B cell (primary cell): ENCODE data around the gene AHNAK. TPM values are rescaled to one million over a fixed set of nuclear protein-coding genes. Genes with fewer than 3 reads are reported as not detected.

Source experiments
- ATAC-seq: fragments of 200-7000 bp; cut with Tn5 transposase; one replicate; pipeline ENCODE4 v1.10.0; 2021; ENCODE audit warnings: low read depth, mild to moderate bottlenecking, moderate number of reproducible peaks, moderate library complexity
- CTCF ChIA-PET: fragments of 350-600 bp; sonication (Branson Sonifier 250); formaldehyde crosslinking; loops from one replicate; lab custom pipeline; 2021; ENCODE audit warnings: antibody characterized with exemption, inconsistent platforms; lab: Charles Lee
- POLR2A ChIA-PET: fragments of 350-600 bp; sonication (Branson Sonifier 250); formaldehyde crosslinking; loops from one replicate; lab custom pipeline; 2021; ENCODE audit warnings: antibody characterized with exemption; lab: Charles Lee
- DNase-seq: peaks from one replicate; pipeline ENCODE4 v3.0.0; 2013
- H2AFZ ChIP-seq: 2 replicates; pipeline ENCODE4 v1.6.1; 2012; ENCODE audit warnings: mild to moderate bottlenecking, low read depth, low read length; ENCODE audit not compliant: insufficient read depth, poor library complexity, severe bottlenecking
- H3K27ac ChIP-seq, 2 donors: 1 replicate in 1 of 2; 2 replicates in 1 of 2; pipeline ENCODE4 v1.5.1; 2012 to 2013; ENCODE audit warnings: low read length in 2 of 2, mild to moderate bottlenecking in 2 of 2, moderate library complexity in 1 of 2
- H3K27me3 ChIP-seq, 4 experiments: fragments of 200-600 bp in 1 of 4; sonication (generic) in 1 of 4; replicated peaks in 1 of 4; 1 replicate in 2 of 4; 2 replicates in 2 of 4; pipeline versions ENCODE4 v1.6.1 to v1.7.0; 2013 to 2016; ENCODE audit warnings: low read length in 3 of 4, mild to moderate bottlenecking in 2 of 4, mixed read lengths in 1 of 4, moderate library complexity in 1 of 4; ENCODE audit not compliant: insufficient read depth in 4 of 4, control insufficient read depth in 3 of 4; ENCODE audit errors: control extremely low read depth in 1 of 4
- H3K36me3 ChIP-seq, 2 experiments: replicated peaks in 1 of 2; 1 replicate in 1 of 2; 2 replicates in 1 of 2; pipeline versions ENCODE4 v1.6.1 to v1.7.1; 2013; ENCODE audit warnings: low read length in 1 of 2; ENCODE audit not compliant: insufficient read depth in 2 of 2, control insufficient read depth in 1 of 2; ENCODE audit errors: control extremely low read depth in 1 of 2, extremely low read depth in 1 of 2
- H3K4me1 ChIP-seq, 2 donors: fragments of 200-600 bp in 1 of 2; sonication (generic) in 1 of 2; 1 replicate in 1 of 2; 2 replicates in 1 of 2; pipeline versions ENCODE4 v1.5.1 to v1.6.1; 2013 to 2017; ENCODE audit warnings: low read length in 2 of 2; ENCODE audit not compliant: control insufficient read depth in 2 of 2, insufficient read depth in 2 of 2
- H3K4me2 ChIP-seq: replicated peaks from 2 replicates; pipeline ENCODE3; 2012; ENCODE audit warnings: mild to moderate bottlenecking, low read depth, low read length; ENCODE audit not compliant: poor library complexity, severe bottlenecking
- H3K4me3 ChIP-seq, 5 experiments: fragments of 200-600 bp in 1 of 5; sonication (generic) in 1 of 5; 1 replicate in 3 of 5; 2 replicates in 2 of 5; pipeline versions ENCODE4 v1.5.1 to v1.7.0; 2011 to 2016; ENCODE audit warnings: low read length in 4 of 5, mild to moderate bottlenecking in 4 of 5, low read depth in 2 of 5, control low read depth in 1 of 5, moderate library complexity in 1 of 5; ENCODE audit not compliant: insufficient read depth in 1 of 5; ENCODE audit errors: control extremely low read depth in 1 of 5, extremely low read depth in 1 of 5
- H3K79me2 ChIP-seq: fragments of 200-600 bp; sonication (generic); one replicate; pipeline ENCODE4 v1.6.0; 2016; ENCODE audit warnings: low read length; ENCODE audit not compliant: control insufficient read depth, insufficient read depth
- H3K9ac ChIP-seq: fragments of 200-600 bp; sonication (generic); 2 replicates; pipeline ENCODE4 v1.6.1; 2017; ENCODE audit warnings: mild to moderate bottlenecking, low read length, moderate library complexity
- H3K9me3 ChIP-seq, 3 donors: one replicate each; pipeline versions ENCODE4 v1.6.1 to v1.7.1; 2013; ENCODE audit warnings: low read length in 2 of 3; ENCODE audit not compliant: control insufficient read depth in 2 of 3, insufficient read depth in 1 of 3; ENCODE audit errors: control extremely low read depth in 1 of 3
- H4K20me1 ChIP-seq: 2 replicates; pipeline ENCODE4 v1.6.0; 2012; ENCODE audit warnings: mild to moderate bottlenecking, low read length; ENCODE audit not compliant: insufficient read depth, control insufficient read depth, poor library complexity, severe bottlenecking
- H3K27ac Mint-ChIP-seq: one replicate; pipeline ENCODE4 v1.8.0; 2021; ENCODE audit warnings: mixed read lengths
- H3K27me3 Mint-ChIP-seq: one replicate; pipeline ENCODE4 v1.8.0; 2021; ENCODE audit warnings: mixed read lengths
- H3K4me1 Mint-ChIP-seq: one replicate; pipeline ENCODE4 v1.8.0; 2021; ENCODE audit warnings: mixed read lengths
- H3K4me3 Mint-ChIP-seq: one replicate; pipeline ENCODE4 v1.8.0; 2021; ENCODE audit warnings: mixed read lengths
- H3K9me3 Mint-ChIP-seq: one replicate; pipeline ENCODE4 v1.8.0; 2022; ENCODE audit warnings: mixed read lengths; ENCODE audit not compliant: insufficient read depth
- CTCF ChIP-seq: fragments of 200-600 bp; IDR thresholded peaks from one replicate; pipeline ENCODE4 v1.8.0; 2022; ENCODE audit warnings: antibody characterized with exemption, mild to moderate bottlenecking
- EZH2 ChIP-seq: IDR thresholded peaks from 2 replicates; pipeline ENCODE4 v1.6.1; 2012; ENCODE audit warnings: borderline replicate concordance, low read depth, mild to moderate bottlenecking, moderate library complexity, low read length; ENCODE audit not compliant: insufficient read depth, poor library complexity, severe bottlenecking
- WGBS: methylation state at CpG from one replicate; pipeline ENCODE4 v1.1.5; 2013; ENCODE audit warnings: missing lambda C conversion rate; ENCODE audit not compliant: insufficient coverage; 5-methylcytosine and 5-hydroxymethylcytosine counted together
- intact Hi-C: fragments of 100-400 bp; cut with micrococcal nuclease; formaldehyde crosslinking; loops from one replicate; pipeline ENCODE4 v1.10.0; 2022
- polyA plus RNA-seq: library from polyadenylated mRNA; depleted of rRNA; stranded (reverse); fragments of >200 nt; gene quantifications from 2 replicates; pipeline ENCODE4 v1.2.3, GENCODE V29; 2012
- total RNA-seq, 2 donors: library from RNA; stranded (reverse); fragments of 120-200 nt in 1 of 2; gene quantifications; 1 replicate in 1 of 2; 2 replicates in 1 of 2; pipeline versions ENCODE4 v1.2.3 to v1.2.4, GENCODE V29; 2013 to 2022

Gene AHNAK
- total and polyA plus RNA-seq, 2 donors (not counting 1 experiment from before 2014, with no cell fraction given), result 63.7 to 229 TPM

GRCh38 chr11:62505440-62506091 is 41.0 kb downstream of the AHNAK start:
- no peak overlapping the region for H3K9ac ChIP-seq
- H3K4me2 ChIP-seq, result no peak overlapping the region
- CTCF ChIA-PET, result interaction anchor here (0.5 to 1.6 kb wide), 4 partner anchors 9 to 322 kb away, joined by 3 to 6 read pairs (median 4); no protein-coding TSS in a partner anchor
- Mint-ChIP-seq H3K27ac (no peak overlapping the region), H3K4me1 (peaks cover 12% of the 10 kb centered on the region), H3K9me3 (no peaks in the 10 kb centered on the region), H3K4me3 (no peak overlapping the region), H3K27me3 (peaks cover 23% of the 10 kb centered on the region)
- H4K20me1 ChIP-seq, result no peaks in the 10 kb centered on the region
- POLR2A ChIA-PET, result no interaction called here
- DNase-seq (no peak), ATAC-seq (no peak)
- intact Hi-C loops, result no loop called here
- no peak overlapping the region for H3K4me3 ChIP-seq
- H2AFZ ChIP-seq, result no peak overlapping the region
- H3K27me3 ChIP-seq, result peaks cover 0 to 10% (median 3%) of the 10 kb centered on the region in 4 experiments
- no peaks in the 10 kb centered on the region for H3K79me2 ChIP-seq
- peaks cover 4 to 11% of the 10 kb centered on the region in 2 donors for H3K4me1 ChIP-seq
- TF ChIP-seq EZH2 (no peak), CTCF (no peak)
- no peaks in the 10 kb centered on the region for H3K36me3 ChIP-seq
- no peaks in the 10 kb centered on the region for H3K9me3 ChIP-seq
- WGBS, result 63% methylated on average over 14 of the region's 30 CpGs
- H3K27ac ChIP-seq, result no peak overlapping the region

- Histone ChIP-seq H3K36me3 (no peaks in the 10 kb centered on the region), H3K9me3 (no peaks in the 10 kb centered on the region), H3K4me1 (peaks cover 4 to 11% of the 10 kb centered on the region in 2 donors), H3K79me2 (no peaks in the 10 kb centered on the region), H3K9ac (no peak overlapping the region), H4K20me1 (no peaks in the 10 kb centered on the region), H2AFZ (no peak overlapping the region), H3K27ac (no peak overlapping the region), H3K4me2 (no peak overlapping the region), H3K27me3 (peaks cover 0 to 10% (median 3%) of the 10 kb centered on the region in 4 experiments), H3K4me3 (no peak overlapping the region)
- H3K27me3 Mint-ChIP-seq, result peaks cover 25% of the 10 kb centered on the region
- intact Hi-C loops, result no loop called here
- 78% methylated on average over 9 of the region's 12 CpGs for WGBS
- ChIA-PET POLR2A (no interaction called here), CTCF (interaction anchor here (1.6 kb wide), 1 partner anchor 81 kb away, joined by 6 read pairs; no protein-coding TSS in a partner anchor)
- no peaks in the 10 kb centered on the region for H3K9me3 Mint-ChIP-seq
- TF ChIP-seq CTCF (no peak), EZH2 (no peak)
- ATAC-seq (no peak), DNase-seq (no peak)
- peaks cover 12% of the 10 kb centered on the region for H3K4me1 Mint-ChIP-seq
- H3K4me3 Mint-ChIP-seq, result no peak overlapping the region
- no peak overlapping the region for H3K27ac Mint-ChIP-seq
Measured at GRCh38 chr11:62505059-62505439, 41.6 kb downstream of the AHNAK start.
